Aorta (tissue), 5 donors: ENCODE measurements around the gene GLDC. TPM values are rescaled to one million over a fixed set of nuclear protein-coding genes. Genes with fewer than 3 reads are reported as not detected.

ENCODE experiments used
- ATAC-seq: fragments of 200-7000 bp; cut with Tn5 transposase; one replicate; pipeline ENCODE4 v1.9.1; 2022; ENCODE audit warnings: moderate library complexity; ENCODE audit not compliant: low FRiP score
- DNase-seq, 2 donors: peaks; one replicate each; pipeline ENCODE4 v3.0.0-alpha.2; 2020
- H3K27ac ChIP-seq, 2 donors: one replicate each; pipeline ENCODE4 v1.5.1; 2013; ENCODE audit warnings: low read length in 2 of 2, mild to moderate bottlenecking in 2 of 2, moderate library complexity in 2 of 2, control low read depth in 1 of 2, inconsistent platforms in 1 of 2, low read depth in 1 of 2
- H3K27me3 ChIP-seq, 2 donors: one replicate each; pipeline ENCODE4 v1.6.1; 2013; ENCODE audit warnings: control low read depth in 1 of 2, low read length in 1 of 2, mild to moderate bottlenecking in 1 of 2, moderate library complexity in 1 of 2; ENCODE audit not compliant: insufficient read depth in 2 of 2, control insufficient read depth in 1 of 2
- H3K36me3 ChIP-seq, 2 donors: one replicate each; pipeline ENCODE4 v1.6.1; 2013; ENCODE audit warnings: control low read depth in 1 of 2, low read length in 1 of 2, mild to moderate bottlenecking in 1 of 2; ENCODE audit not compliant: insufficient read depth in 2 of 2, control insufficient read depth in 1 of 2
- H3K4me1 ChIP-seq, 2 donors: one replicate each; pipeline ENCODE4 v1.6.1; 2013; ENCODE audit warnings: low read length in 2 of 2, control low read depth in 1 of 2, mild to moderate bottlenecking in 1 of 2, moderate library complexity in 1 of 2; ENCODE audit not compliant: insufficient read depth in 2 of 2, control insufficient read depth in 1 of 2
- H3K4me3 ChIP-seq, 2 donors: one replicate each; pipeline ENCODE4 v1.5.1; 2013; ENCODE audit warnings: low read length in 2 of 2, control low read depth in 1 of 2, mild to moderate bottlenecking in 1 of 2
- H3K9me3 ChIP-seq: one replicate; pipeline ENCODE4 v1.6.1; 2013; ENCODE audit warnings: mild to moderate bottlenecking, low read length; ENCODE audit not compliant: control insufficient read depth
- WGBS, 2 donors: extraction: QIAGEN DNeasy Blood & Tissue Kit; methylation state at CpG; one replicate each; pipeline ENCODE4 v1.1.7; 2013; 5-methylcytosine and 5-hydroxymethylcytosine counted together
- intact Hi-C, 2 donors: fragments of 100-400 bp; cut with DNase I; formaldehyde crosslinking; loops; one replicate each; pipeline versions ENCODE4 v1.14.2 to v1.15.0; 2022
- polyA plus RNA-seq, 2 donors: library from polyadenylated mRNA; stranded (reverse); fragments of 200-250 nt; gene quantifications; one replicate each; pipeline ENCODE4 v1.2.3, GENCODE V29; 2013
- total RNA-seq, 2 donors: library from RNA; stranded (reverse); fragmentation: NEBNext Ultra II Directional; extraction: Animal tissue kit (Norgen Biotek cat#: 25700); gene quantifications; one replicate each; pipeline ENCODE4 v1.2.1, GENCODE V29; 2021
- donor health status: healthy with polysubstance abuse.
- donor health status: Bipolar disorder and iron deficiency.
- donor health status: DM: no; HTN: no; CAD: no.
- donor health status: DM: no; HTN: no; CAD: no.
- donor health status: DM: yes; HTN: yes; CAD: no.

The GLDC gene
- total and polyA plus RNA-seq, 4 donors: 0.26 to 1.4 (median 0.56) TPM

- Histone ChIP-seq H3K27me3 (no peaks in the 10 kb centered on the region), H3K4me3 (no peak overlapping the region), H3K36me3 (no peaks in the 10 kb centered on the region), H3K27ac (no peak overlapping the region), H3K9me3 (no peaks in the 10 kb centered on the region), H3K4me1 (peaks cover 2 to 3% of the 10 kb centered on the region in 2 donors)
- intact Hi-C loops: no loop called here
- DNase-seq (no peak), ATAC-seq (no peak)
These were observed 83.3 kb downstream of the GLDC start for GRCh38 chr9:6562201-6562600.

- 75 to 80% methylated on average over 9 of the region's 9 CpGs for WGBS, 2 donors
- Histone ChIP-seq H3K4me3 (no peak overlapping the region), H3K4me1 (no peaks in the 10 kb centered on the region), H3K27me3 (no peaks in the 10 kb centered on the region), H3K9me3 (no peaks in the 10 kb centered on the region), H3K36me3 (no peaks in the 10 kb centered on the region), H3K27ac (no peak overlapping the region)
- ATAC-seq (no peak), DNase-seq (no peak)
- intact Hi-C loops: no loop called here
These were observed 87.5 kb downstream of the GLDC start for GRCh38 chr9:6557883-6558616.

GRCh38 chr9:6553866-6554265, 91.7 kb downstream of the GLDC start:
- Histone ChIP-seq H3K27me3 (no peaks in the 10 kb centered on the region), H3K36me3 (no peaks in the 10 kb centered on the region), H3K4me3 (no peak overlapping the region), H3K4me1 (no peaks in the 10 kb centered on the region), H3K9me3 (no peaks in the 10 kb centered on the region), H3K27ac (no peak overlapping the region)
- WGBS, 2 donors: 94 to 97% methylated on average over 1 of the region's 1 CpG
- ATAC-seq: no peak
- DNase-seq: no peak
- intact Hi-C loops: no loop called here

GRCh38 chr9:6552498-6553121, 92.9 kb downstream of the GLDC start:
- intact Hi-C loops: no loop called here
- no peaks in the 10 kb centered on the region for H3K9me3 ChIP-seq
- H3K36me3 ChIP-seq: no peaks in the 10 kb centered on the region
- 45 to 50% methylated on average over 7 of the region's 7 CpGs for WGBS, 2 donors
- no peaks in the 10 kb centered on the region for H3K27me3 ChIP-seq
- H3K4me3 ChIP-seq: no peak overlapping the region
- no peak overlapping the region for H3K27ac ChIP-seq
- DNase-seq: no peak
- ATAC-seq: no peak
- H3K4me1 ChIP-seq: no peaks in the 10 kb centered on the region

- intact Hi-C loops: no loop called here
- no peak for ATAC-seq
- Histone ChIP-seq H3K27ac (no peak overlapping the region), H3K9me3 (no peaks in the 10 kb centered on the region), H3K27me3 (no peaks in the 10 kb centered on the region), H3K36me3 (no peaks in the 10 kb centered on the region), H3K4me3 (no peak overlapping the region), H3K4me1 (no peaks in the 10 kb centered on the region)
- 79 to 82% methylated on average over 3 of the region's 3 CpGs for WGBS, 2 donors
- no peak for DNase-seq
These were observed 93.5 kb downstream of the GLDC start for GRCh38 chr9:6552033-6552432.

- ATAC-seq: no peak
- H3K4me1 ChIP-seq: no peaks in the 10 kb centered on the region
These were observed 94.4 kb downstream of the GLDC start for GRCh38 chr9:6551136-6551535.

GRCh38 chr9:6549106-6549800, 96.3 kb downstream of the GLDC start:
- intact Hi-C loops: no loop called here
- Histone ChIP-seq H3K4me1 (no peaks in the 10 kb centered on the region), H3K9me3 (no peaks in the 10 kb centered on the region), H3K27ac (no peak overlapping the region), H3K4me3 (no peak overlapping the region), H3K27me3 (no peaks in the 10 kb centered on the region), H3K36me3 (no peaks in the 10 kb centered on the region)
- ATAC-seq (no peak), DNase-seq (no peak)
- 75 to 79% methylated on average over 8 of the region's 8 CpGs for WGBS, 2 donors

More at GRCh38 chr9:6551136-6551535, 94.4 kb downstream of the GLDC start:
- Histone ChIP-seq H3K27ac (no peak overlapping the region), H3K9me3 (no peaks in the 10 kb centered on the region), H3K4me3 (no peak overlapping the region), H3K36me3 (no peaks in the 10 kb centered on the region), H3K27me3 (no peaks in the 10 kb centered on the region)
- 76 to 89% methylated on average over 2 of the region's 2 CpGs for WGBS, 2 donors
- intact Hi-C loops: no loop called here
- DNase-seq: no peak

GRCh38 chr9:6545017-6545691, 100.4 kb downstream of the GLDC start:
- H3K4me3 ChIP-seq: no peak overlapping the region
- DNase-seq: no peak
- ATAC-seq: no peak
- intact Hi-C loops: no loop called here
- no peaks in the 10 kb centered on the region for H3K36me3 ChIP-seq
- no peaks in the 10 kb centered on the region for H3K27me3 ChIP-seq
- H3K4me1 ChIP-seq: peaks cover 0 to 2% of the 10 kb centered on the region in 2 donors
- WGBS, 2 donors: 92 to 96% methylated on average over 8 of the region's 8 CpGs
- no peak overlapping the region for H3K27ac ChIP-seq
- no peaks in the 10 kb centered on the region for H3K9me3 ChIP-seq
